ENCODE data around the gene PCMT1. TPM values are rescaled to one million over a fixed set of nuclear protein-coding genes. Genes with fewer than 3 reads are reported as not detected.

The PCMT1 gene
- total and polyA plus RNA-seq, 2 of the 8 experiments (the other 6 are each of a cell fraction or from before 2014, with no cell fraction given): 84.3 to 91.3 TPM

- Histone ChIP-seq H4K5ac (ENCODE audit: insufficient read length, low read depth, low read length) (no peak overlapping the region), H3K4me2 (ENCODE audit: insufficient read depth in 1 of 2, low read depth in 2 of 2, low read length in 2 of 2) (no peak overlapping the region), H3K27me3 (replicated peaks in 1 of 4; ENCODE audit: control insufficient read depth in 3 of 4, extremely low read depth in 1 of 4, insufficient read depth in 3 of 4, low read length in 3 of 4) (no peaks in the 10 kb centered on the region), H2AK5ac (ENCODE audit: low read depth, low read length) (no peak overlapping the region), H4K91ac (replicated peaks; ENCODE audit: insufficient read length, low read length) (no peak overlapping the region), H2AFZ (ENCODE audit: low read length) (no peak overlapping the region), H3K9ac (replicated peaks in 1 of 4; ENCODE audit: extremely low read depth in 1 of 4, low read depth in 3 of 4, low read length in 3 of 4) (no peak overlapping the region), H3K36me3 (ENCODE audit: control insufficient read depth in 2 of 4, insufficient read depth in 4 of 4, low read length in 3 of 4) (peaks cover 0 to 14% (median 5%) of the 10 kb centered on the region in 4 experiments; a peak in 3 of 8 replicates), H2BK20ac (ENCODE audit: low read length) (no peak overlapping the region), H2BK12ac (ENCODE audit: low read depth, low read length) (no peak overlapping the region), H3K23me2 (ENCODE audit: low read depth, low read length) (no peaks in the 10 kb centered on the region), H3K4me3 (ENCODE audit: extremely low read depth in 1 of 4, insufficient read depth in 2 of 4, low read depth in 3 of 4, low read length in 4 of 4) (no peak overlapping the region), H2BK15ac (ENCODE audit: low read length) (no peak overlapping the region), H3K23ac (ENCODE audit: insufficient read length) (no peak overlapping the region), H2BK5ac (ENCODE audit: low read depth, low read length) (no peak overlapping the region), H3K9me3 (ENCODE audit: insufficient read depth in 2 of 2, low read depth in 1 of 2, low read length in 1 of 2) (peaks cover 0 to 3% of the 10 kb centered on the region in 2 experiments; a peak in 1 of 4 replicates), H3K56ac (replicated peaks; ENCODE audit: insufficient read length, low read depth, low read length) (no peak overlapping the region), H4K8ac (ENCODE audit: extremely low read depth, insufficient read depth, low read length) (no peak overlapping the region), H2BK120ac (replicated peaks; ENCODE audit: low read depth, low read length) (no peak overlapping the region), H3K27ac (ENCODE audit: low read depth, low read length) (no peak overlapping the region), H3K4ac (replicated peaks; ENCODE audit: insufficient read length, low read depth, low read length) (no peak overlapping the region), H3K4me1 (replicated peaks in 1 of 4; ENCODE audit: control insufficient read depth in 3 of 4, insufficient read depth in 4 of 4, low read length in 3 of 4) (no peaks in the 10 kb centered on the region), H3K14ac (ENCODE audit: insufficient read length) (no peak overlapping the region), H3K18ac (ENCODE audit: extremely low read depth, low read length) (no peak overlapping the region), H3K79me2 (ENCODE audit: control insufficient read depth in 1 of 2, insufficient read depth in 2 of 2, low read length in 2 of 2) (peaks cover 0 to 40% of the 10 kb centered on the region in 2 experiments; a peak in 2 of 4 replicates), H4K20me1 (replicated peaks in 1 of 2; ENCODE audit: control insufficient read depth in 1 of 2, insufficient read depth in 2 of 2, low read length in 2 of 2) (peaks cover 2% of the 10 kb centered on the region in 2 experiments), H3K79me1 (ENCODE audit: low read depth, low read length) (no peaks in the 10 kb centered on the region; the same call in 1 of the 2 replicates)
- WGBS, 2 experiments (ENCODE audit: extremely low coverage in 1 of 2, insufficient coverage in 1 of 2, insufficient read length in 1 of 2, insufficient replicate concordance in 2 of 2, low coverage in 1 of 2, low lambda C conversion rate in 2 of 2, missing lambda C conversion rate in 1 of 2): 89% methylated on average over 1 of the region's 1 CpG; no CpG with 5 or more reads in 1 of the 2 experiments
- no peak for DNase-seq (ENCODE audit: low read depth in 1 of 2, low spot score in 2 of 2)
- CTCF ChIA-PET (ENCODE audit: partially characterized antibody): no interaction called here
- no peak for FAIRE-seq
- POLR2A ChIA-PET (ENCODE audit: partially characterized antibody): no interaction called here
- no peak for TF ChIP-seq CBX8 (IDR thresholded peaks at IDR 0.05; ENCODE audit: borderline replicate concordance, low read depth, low read length)
These were observed 11.9 kb downstream of the PCMT1 start for GRCh38 chr6:149761438-149761837.

Data from H1 (cell line).